ENCODE measurements around the gene PTPN20.

PTPN20 gene

GRCh38 chr10:47050618-47051455, 139.6 kb downstream of the PTPN20 start:
- no peak for DNase-seq

DNA sequence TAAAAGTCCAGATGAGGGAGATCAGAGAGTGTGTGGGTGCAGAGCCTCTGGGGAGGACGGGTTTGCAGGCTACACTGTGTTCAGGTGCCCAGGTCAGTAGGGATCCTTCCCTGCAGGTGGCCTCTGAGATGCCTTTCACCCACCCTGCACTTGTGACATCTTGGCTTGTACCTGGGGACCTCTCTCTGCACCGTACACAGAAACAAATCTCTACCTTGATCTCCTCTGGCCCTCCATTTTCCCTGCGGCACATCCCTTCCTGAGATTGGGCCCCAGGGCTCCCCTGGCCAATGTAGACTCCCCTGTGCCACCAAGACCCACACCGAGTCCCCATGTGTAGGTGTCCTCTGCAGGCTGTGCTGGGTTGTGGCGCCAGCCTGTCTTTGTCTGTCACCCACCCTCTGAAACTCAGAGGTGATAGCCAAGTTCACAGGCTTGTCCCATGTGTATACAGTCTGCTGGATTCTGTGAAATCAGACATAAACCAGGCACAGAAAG, 140.6 kb downstream of the PTPN20 start:
- DNase-seq, result no peak
